Nephron progenitor cell (in vitro differentiated cells): ENCODE measurements around the gene SLC46A1.

Experiments
- DNase-seq: peaks from one replicate; pipeline ENCODE4 v3.0.0; 2021
- H3K27ac Mint-ChIP-seq: 2 replicates; pipeline ENCODE4 v1.8.0; 2021; ENCODE audit warnings: mild to moderate bottlenecking, moderate library complexity, mixed read lengths
- H3K27me3 Mint-ChIP-seq: 2 replicates; pipeline ENCODE4 v1.8.0; 2021; ENCODE audit warnings: mild to moderate bottlenecking, low read depth, mixed read lengths; ENCODE audit not compliant: poor library complexity
- H3K36me3 Mint-ChIP-seq: 2 replicates; pipeline ENCODE4 v1.8.0; 2021; ENCODE audit warnings: low read depth, mixed read lengths
- H3K4me1 Mint-ChIP-seq: 2 replicates; pipeline ENCODE4 v1.8.0; 2021; ENCODE audit warnings: mixed read lengths
- H3K4me3 Mint-ChIP-seq: 2 replicates; pipeline ENCODE4 v1.8.0; 2021; ENCODE audit warnings: mild to moderate bottlenecking, moderate library complexity, mixed read lengths
- H3K9me3 Mint-ChIP-seq: 2 replicates; pipeline ENCODE4 v1.8.0; 2021; ENCODE audit warnings: mild to moderate bottlenecking, moderate library complexity, mixed read lengths
- CTCF ChIP-seq: fragments of 200-600 bp; sonication (generic); IDR thresholded peaks from 2 replicates; pipeline ENCODE4 v1.5.0; 2021; ENCODE audit warnings: antibody characterized with exemption

The SLC46A1 gene

GRCh38 chr17:28416703-28417311 lies 10.8 kb upstream of the SLC46A1 start:
- Mint-ChIP-seq H3K36me3 (no peaks in the 10 kb centered on the region), H3K9me3 (no peaks in the 10 kb centered on the region), H3K27me3 (peaks cover 24% of the 10 kb centered on the region), H3K4me3 (no peak overlapping the region), H3K4me1 (peaks cover 4% of the 10 kb centered on the region), H3K27ac (no peak overlapping the region)
- peak; percentile 58 for DNase-seq
- TF ChIP-seq CTCF: peak; percentile 70

- peaks cover 29% of the 10 kb centered on the region for H3K27me3 Mint-ChIP-seq
- no peak for DNase-seq
- peaks cover 4% of the 10 kb centered on the region for H3K4me1 Mint-ChIP-seq
- no peak for TF ChIP-seq CTCF
- no peaks in the 10 kb centered on the region for H3K36me3 Mint-ChIP-seq
- no peaks in the 10 kb centered on the region for H3K9me3 Mint-ChIP-seq
- no peak overlapping the region for H3K4me3 Mint-ChIP-seq
- no peak overlapping the region for H3K27ac Mint-ChIP-seq
Observed at GRCh38 chr17:28415886-28416285, 9.9 kb upstream of the SLC46A1 start.

- Mint-ChIP-seq H3K4me3 (no peak overlapping the region), H3K4me1 (peaks cover 4% of the 10 kb centered on the region), H3K27me3 (peaks cover 33% of the 10 kb centered on the region), H3K27ac (no peak overlapping the region), H3K36me3 (no peaks in the 10 kb centered on the region), H3K9me3 (no peaks in the 10 kb centered on the region)
- TF ChIP-seq CTCF: no peak
- no peak for DNase-seq
Observed at GRCh38 chr17:28413804-28414203, 7.8 kb upstream of the SLC46A1 start.

- H3K4me1 Mint-ChIP-seq: peaks cover 20% of the 10 kb centered on the region
- H3K27ac Mint-ChIP-seq: no peak overlapping the region
- no peaks in the 10 kb centered on the region for H3K36me3 Mint-ChIP-seq
- H3K4me3 Mint-ChIP-seq: no peak overlapping the region
- no peaks in the 10 kb centered on the region for H3K9me3 Mint-ChIP-seq
- peaks cover 33% of the 10 kb centered on the region for H3K27me3 Mint-ChIP-seq
- TF ChIP-seq CTCF: no peak
- no peak for DNase-seq
Observed at GRCh38 chr17:28412099-28412498, 6.1 kb upstream of the SLC46A1 start.

- Mint-ChIP-seq H3K9me3 (no peaks in the 10 kb centered on the region), H3K27ac (no peak overlapping the region), H3K4me1 (peaks cover 42% of the 10 kb centered on the region), H3K27me3 (peaks cover 23% of the 10 kb centered on the region), H3K36me3 (peaks cover 13% of the 10 kb centered on the region), H3K4me3 (no peak overlapping the region)
- TF ChIP-seq CTCF: no peak
- DNase-seq: no peak
Observed at GRCh38 chr17:28407974-28408306, 1.9 kb upstream of the SLC46A1 start.
